HCT116 (cell line): ENCODE results near the gene DTX1.

Source experiments
- ATF3 ChIP-seq: IDR thresholded peaks from 2 replicates; pipeline ENCODE4 v1.6.1; 2012
- CBX3 ChIP-seq: IDR thresholded peaks from 2 replicates; pipeline ENCODE4 v1.6.1; 2012; ENCODE audit warnings: low read depth
- CEBPB ChIP-seq: IDR thresholded peaks from 2 replicates; pipeline ENCODE4 v1.6.1; 2012; ENCODE audit warnings: low read depth
- ELF1 ChIP-seq: IDR thresholded peaks from 2 replicates; pipeline ENCODE4 v1.6.1; 2012; ENCODE audit warnings: low read depth, borderline replicate concordance
- EZH2phosphoT487 ChIP-seq: fragments of 200-600 bp; IDR thresholded peaks from 2 replicates; pipeline ENCODE4 v1.6.1; 2018; ENCODE audit warnings: antibody characterized with exemption, borderline replicate concordance
- POLR2A ChIP-seq: IDR thresholded peaks from 2 replicates; pipeline ENCODE4 v1.7.0; 2011; ENCODE audit warnings: borderline replicate concordance; ENCODE audit not compliant: insufficient read depth, insufficient read length; ENCODE audit errors: extremely low read depth
- POLR2AphosphoS5 ChIP-seq: IDR thresholded peaks from 2 replicates; pipeline ENCODE4 v1.6.1; 2011; ENCODE audit warnings: mild to moderate bottlenecking, low read depth, low read length, moderate library complexity
- REST ChIP-seq: IDR thresholded peaks from 2 replicates; pipeline ENCODE4 v1.6.1; 2012; ENCODE audit warnings: low read depth
- YY1 ChIP-seq: IDR thresholded peaks from 2 replicates; pipeline ENCODE4 v1.6.1; 2011; ENCODE audit warnings: low read length, low read depth, moderate library complexity, mild to moderate bottlenecking; ENCODE audit not compliant: insufficient replicate concordance; ENCODE audit errors: extremely low read depth
- TF ChIP-seq, protein P1 (sequence below), 3 experiments: fragments of 200-600 bp in 1 of 3; sonication (generic) in 1 of 3; IDR thresholded peaks in 2 of 3; conservative IDR thresholded peaks in 1 of 3; 2 replicates each; pipeline ENCODE4 v1.5.1; 2012 to 2017; ENCODE audit warnings: low read depth in 2 of 3, low read length in 2 of 3, antibody characterized with exemption in 1 of 3, borderline replicate concordance in 1 of 3, control low read depth in 1 of 3, mild to moderate bottlenecking in 1 of 3, mixed read lengths in 1 of 3, mixed run types in 1 of 3, moderate library complexity in 1 of 3; ENCODE audit not compliant: insufficient read depth in 1 of 3
- TF ChIP-seq, protein P2 (sequence below): IDR thresholded peaks from 2 replicates; pipeline ENCODE4 v1.6.1; 2011; ENCODE audit warnings: mild to moderate bottlenecking, low read length, moderate library complexity; ENCODE audit not compliant: insufficient replicate concordance; ENCODE audit errors: extremely low read depth

DNA sequence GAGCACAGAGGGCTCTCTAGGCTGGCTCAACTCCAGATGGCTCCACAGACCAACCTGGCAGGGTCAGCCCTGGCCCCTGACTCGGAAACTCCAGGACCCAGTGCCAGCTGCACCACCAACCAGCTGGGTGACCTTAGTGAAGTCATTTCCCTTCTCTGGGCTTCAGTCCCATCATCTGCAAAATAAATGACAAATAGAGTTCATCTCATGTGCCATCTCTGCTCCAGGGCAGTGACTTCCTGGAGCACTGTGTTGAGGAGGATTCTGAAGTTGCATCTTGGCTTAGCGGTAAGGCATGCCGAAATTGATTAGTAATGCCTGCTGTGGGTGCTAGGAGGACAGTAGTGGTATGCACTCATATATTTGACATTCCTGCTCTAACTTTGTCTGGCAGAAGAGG lies 31.5 kb downstream of the DTX1 start:
- no peak for TF ChIP-seq CBX3
- TF ChIP-seq, protein P1, sequence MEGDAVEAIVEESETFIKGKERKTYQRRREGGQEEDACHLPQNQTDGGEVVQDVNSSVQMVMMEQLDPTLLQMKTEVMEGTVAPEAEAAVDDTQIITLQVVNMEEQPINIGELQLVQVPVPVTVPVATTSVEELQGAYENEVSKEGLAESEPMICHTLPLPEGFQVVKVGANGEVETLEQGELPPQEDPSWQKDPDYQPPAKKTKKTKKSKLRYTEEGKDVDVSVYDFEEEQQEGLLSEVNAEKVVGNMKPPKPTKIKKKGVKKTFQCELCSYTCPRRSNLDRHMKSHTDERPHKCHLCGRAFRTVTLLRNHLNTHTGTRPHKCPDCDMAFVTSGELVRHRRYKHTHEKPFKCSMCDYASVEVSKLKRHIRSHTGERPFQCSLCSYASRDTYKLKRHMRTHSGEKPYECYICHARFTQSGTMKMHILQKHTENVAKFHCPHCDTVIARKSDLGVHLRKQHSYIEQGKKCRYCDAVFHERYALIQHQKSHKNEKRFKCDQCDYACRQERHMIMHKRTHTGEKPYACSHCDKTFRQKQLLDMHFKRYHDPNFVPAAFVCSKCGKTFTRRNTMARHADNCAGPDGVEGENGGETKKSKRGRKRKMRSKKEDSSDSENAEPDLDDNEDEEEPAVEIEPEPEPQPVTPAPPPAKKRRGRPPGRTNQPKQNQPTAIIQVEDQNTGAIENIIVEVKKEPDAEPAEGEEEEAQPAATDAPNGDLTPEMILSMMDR (IDR thresholded peaks at IDR 0.05 in 2 of 3, conservative IDR thresholded peaks at IDR 0.05 in 1 of 3; ENCODE audit: borderline replicate concordance in 1 of 3, insufficient read depth in 1 of 3, low read depth in 2 of 3, low read length in 2 of 3) = no peak
- TF ChIP-seq POLR2AphosphoS5 = no peak
- TF ChIP-seq CEBPB = no peak
- no peak for TF ChIP-seq POLR2A
- no peak for TF ChIP-seq EZH2phosphoT487
- TF ChIP-seq REST = no peak
- TF ChIP-seq ELF1 = no peak
- no peak for TF ChIP-seq YY1
- TF ChIP-seq ATF3 = no peak
- TF ChIP-seq, protein P2, sequence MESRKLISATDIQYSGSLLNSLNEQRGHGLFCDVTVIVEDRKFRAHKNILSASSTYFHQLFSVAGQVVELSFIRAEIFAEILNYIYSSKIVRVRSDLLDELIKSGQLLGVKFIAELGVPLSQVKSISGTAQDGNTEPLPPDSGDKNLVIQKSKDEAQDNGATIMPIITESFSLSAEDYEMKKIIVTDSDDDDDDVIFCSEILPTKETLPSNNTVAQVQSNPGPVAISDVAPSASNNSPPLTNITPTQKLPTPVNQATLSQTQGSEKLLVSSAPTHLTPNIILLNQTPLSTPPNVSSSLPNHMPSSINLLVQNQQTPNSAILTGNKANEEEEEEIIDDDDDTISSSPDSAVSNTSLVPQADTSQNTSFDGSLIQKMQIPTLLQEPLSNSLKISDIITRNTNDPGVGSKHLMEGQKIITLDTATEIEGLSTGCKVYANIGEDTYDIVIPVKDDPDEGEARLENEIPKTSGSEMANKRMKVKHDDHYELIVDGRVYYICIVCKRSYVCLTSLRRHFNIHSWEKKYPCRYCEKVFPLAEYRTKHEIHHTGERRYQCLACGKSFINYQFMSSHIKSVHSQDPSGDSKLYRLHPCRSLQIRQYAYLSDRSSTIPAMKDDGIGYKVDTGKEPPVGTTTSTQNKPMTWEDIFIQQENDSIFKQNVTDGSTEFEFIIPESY = no peak
